Measurements from ENCODE around the gene CDK8. TPM values are rescaled to one million over a fixed set of nuclear protein-coding genes. Genes with fewer than 3 reads are reported as not detected.

The CDK8 gene
- polyA plus RNA-seq, 2 of the 4 experiments (the other 2 are of a cell fraction) = 9.9 to 20.9 TPM

DNA sequence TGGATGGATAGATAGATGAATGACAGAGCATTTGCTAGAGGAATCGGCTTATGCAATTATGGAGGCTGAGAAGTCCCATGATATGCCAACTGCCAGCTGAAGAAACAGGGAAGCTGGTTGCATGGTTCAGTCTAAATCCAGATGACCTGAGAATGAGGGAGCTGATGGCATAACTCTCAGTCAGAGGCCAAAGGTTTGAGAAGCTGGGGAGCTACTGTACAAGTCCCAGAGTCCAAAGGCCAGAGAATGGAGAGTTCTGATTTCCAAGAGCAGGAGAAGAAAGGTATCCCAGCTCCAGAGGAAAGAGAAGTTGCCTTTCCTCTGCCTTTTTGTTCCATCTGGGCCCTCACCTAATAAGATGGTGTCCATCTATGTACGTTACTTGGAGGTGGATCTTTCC, 108.3 kb downstream of the CDK8 start:
- Histone ChIP-seq H3K9me3 (no peaks in the 10 kb centered on the region), H3K4me2 (no peak overlapping the region), H3K4me1 (no peaks in the 10 kb centered on the region), H3K4me3 (no peak overlapping the region), H3K27ac (no peak overlapping the region)
- FAIRE-seq (no peak), DNase-seq (ENCODE audit: low read depth in 1 of 2, low spot score in 1 of 2) (no peak), ATAC-seq (no peak)
- POLR2A ChIA-PET = no interaction called here
- TF ChIP-seq HEYL (CRISPR knock-in tag; IDR thresholded peaks at IDR 0.05) (no peak), TFCP2L1 (CRISPR knock-in tag; IDR thresholded peaks at IDR 0.05) (no peak), RARB (CRISPR knock-in tag; IDR thresholded peaks at IDR 0.05) (no peak), ESRRA (IDR thresholded peaks at IDR 0.05; ENCODE audit: borderline replicate concordance, low read length) (no peak), MYC (IDR thresholded peaks at IDR 0.05; ENCODE audit: borderline replicate concordance, low read length) (no peak)
- TF ChIP-seq, protein P1, sequence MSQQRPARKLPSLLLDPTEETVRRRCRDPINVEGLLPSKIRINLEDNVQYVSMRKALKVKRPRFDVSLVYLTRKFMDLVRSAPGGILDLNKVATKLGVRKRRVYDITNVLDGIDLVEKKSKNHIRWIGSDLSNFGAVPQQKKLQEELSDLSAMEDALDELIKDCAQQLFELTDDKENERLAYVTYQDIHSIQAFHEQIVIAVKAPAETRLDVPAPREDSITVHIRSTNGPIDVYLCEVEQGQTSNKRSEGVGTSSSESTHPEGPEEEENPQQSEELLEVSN (IDR thresholded peaks at IDR 0.05; ENCODE audit: borderline replicate concordance, low read depth) = no peak
- WGBS (ENCODE audit: missing lambda C conversion rate) = 92% methylated on average over 2 of the region's 2 CpGs
- CTCF ChIA-PET = no interaction called here

GRCh38 chr13:26370553-26370952, 116.6 kb downstream of the CDK8 start:
- ATAC-seq (no peak), FAIRE-seq (no peak), DNase-seq (ENCODE audit: low read depth in 1 of 2, low spot score in 1 of 2) (no peak)
- ChIA-PET CTCF (no interaction called here), POLR2A (no interaction called here)
- Histone ChIP-seq H3K4me3 (no peak overlapping the region), H3K4me1 (no peaks in the 10 kb centered on the region), H3K9me3 (no peaks in the 10 kb centered on the region), H3K4me2 (no peak overlapping the region), H3K27ac (no peak overlapping the region)
- 86% methylated on average over 2 of the region's 2 CpGs for WGBS (ENCODE audit: missing lambda C conversion rate)
- no peak for TF ChIP-seq JUNB (IDR thresholded peaks at IDR 0.05)

- no peaks in the 10 kb centered on the region for H3K9me3 ChIP-seq
- no peaks in the 10 kb centered on the region for H3K4me1 ChIP-seq
- no peak for ATAC-seq
- TF ChIP-seq PBX3 (IDR thresholded peaks at IDR 0.05) = no peak
- TF ChIP-seq CHD2 (IDR thresholded peaks at IDR 0.05; ENCODE audit: low read length, partially characterized antibody) = no peak
- TF ChIP-seq REST (IDR thresholded peaks at IDR 0.05) = no peak
- no peak for TF ChIP-seq PHF8 (IDR thresholded peaks at IDR 0.05; ENCODE audit: borderline replicate concordance, low read depth)
- TF ChIP-seq CBX8 (IDR thresholded peaks at IDR 0.05) = no peak
- TF ChIP-seq CBX2 (IDR thresholded peaks at IDR 0.05; ENCODE audit: borderline replicate concordance, low read depth) = no peak
- TF ChIP-seq JUN (IDR thresholded peaks at IDR 0.05) = no peak
- TF ChIP-seq NFE2L2 (conservative IDR thresholded peaks at IDR 0.05; ENCODE audit: low read length) = no peak
- no peak for TF ChIP-seq ESRRA (IDR thresholded peaks at IDR 0.05; ENCODE audit: borderline replicate concordance, low read length)
- no peak for TF ChIP-seq POLR2AphosphoS2 (conservative IDR thresholded peaks at IDR 0.05; ENCODE audit: low read length)
- TF ChIP-seq RNF2 (IDR thresholded peaks at IDR 0.05; ENCODE audit: borderline replicate concordance, low read depth) = no peak
- no peak for TF ChIP-seq EHF (CRISPR knock-in tag; IDR thresholded peaks at IDR 0.05)
- no peak for TF ChIP-seq KDM1A (IDR thresholded peaks at IDR 0.05; ENCODE audit: low read depth)
- TF ChIP-seq, protein P1 (IDR thresholded peaks at IDR 0.05; ENCODE audit: borderline replicate concordance, low read depth) = no peak
- no peak for TF ChIP-seq ZNF302 (CRISPR knock-in tag; IDR thresholded peaks at IDR 0.05)
- TF ChIP-seq RCOR1 (IDR thresholded peaks at IDR 0.05; ENCODE audit: low read depth, low read length) = no peak
- no peak for TF ChIP-seq POLR2A (IDR thresholded peaks at IDR 0.05; ENCODE audit: low read length)
- no peak for TF ChIP-seq HEYL (CRISPR knock-in tag; IDR thresholded peaks at IDR 0.05)
- TF ChIP-seq FOXS1 (CRISPR knock-in tag; IDR thresholded peaks at IDR 0.05) = no peak
- TF ChIP-seq, protein P2, sequence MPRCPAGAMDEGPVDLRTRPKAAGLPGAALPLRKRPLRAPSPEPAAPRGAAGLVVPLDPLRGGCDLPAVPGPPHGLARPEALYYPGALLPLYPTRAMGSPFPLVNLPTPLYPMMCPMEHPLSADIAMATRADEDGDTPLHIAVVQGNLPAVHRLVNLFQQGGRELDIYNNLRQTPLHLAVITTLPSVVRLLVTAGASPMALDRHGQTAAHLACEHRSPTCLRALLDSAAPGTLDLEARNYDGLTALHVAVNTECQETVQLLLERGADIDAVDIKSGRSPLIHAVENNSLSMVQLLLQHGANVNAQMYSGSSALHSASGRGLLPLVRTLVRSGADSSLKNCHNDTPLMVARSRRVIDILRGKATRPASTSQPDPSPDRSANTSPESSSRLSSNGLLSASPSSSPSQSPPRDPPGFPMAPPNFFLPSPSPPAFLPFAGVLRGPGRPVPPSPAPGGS (IDR thresholded peaks at IDR 0.05) = no peak
- H3K4me2 ChIP-seq = no peak overlapping the region
- FAIRE-seq = no peak
- 96% methylated on average over 2 of the region's 2 CpGs for WGBS (ENCODE audit: missing lambda C conversion rate)
- H3K4me3 ChIP-seq = no peak overlapping the region
- ChIA-PET POLR2A (no interaction called here), CTCF (no interaction called here)
- no peak overlapping the region for H3K27ac ChIP-seq
- no peak for DNase-seq (ENCODE audit: low read depth in 1 of 2, low spot score in 1 of 2)
These were observed 118.8 kb downstream of the CDK8 start for GRCh38 chr13:26372747-26373146.
